Measurements from ENCODE around the gene BTBD16.

BTBD16 gene

DNA sequence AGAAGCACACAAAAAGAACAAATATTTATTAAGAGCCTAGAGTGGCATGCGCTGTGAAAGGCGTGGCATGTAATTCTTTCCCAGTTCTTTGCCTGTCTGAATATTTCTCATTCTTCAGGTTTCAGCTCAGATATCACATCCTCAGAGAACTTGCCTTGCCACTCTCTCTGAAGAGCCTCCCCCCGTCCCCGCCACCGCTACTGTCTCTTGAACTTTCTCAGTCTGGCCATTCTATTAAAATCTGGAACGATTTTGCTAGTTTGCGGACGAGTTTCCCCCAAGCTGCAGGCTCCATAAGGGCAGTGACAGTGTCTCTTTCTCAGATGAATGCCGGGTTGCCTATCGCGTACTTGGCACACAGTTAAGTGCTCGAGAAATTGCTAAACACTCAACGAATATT is 102.6 kb downstream of the BTBD16 start:
- no peak for DNase-seq (ENCODE audit: low read depth)

DNA sequence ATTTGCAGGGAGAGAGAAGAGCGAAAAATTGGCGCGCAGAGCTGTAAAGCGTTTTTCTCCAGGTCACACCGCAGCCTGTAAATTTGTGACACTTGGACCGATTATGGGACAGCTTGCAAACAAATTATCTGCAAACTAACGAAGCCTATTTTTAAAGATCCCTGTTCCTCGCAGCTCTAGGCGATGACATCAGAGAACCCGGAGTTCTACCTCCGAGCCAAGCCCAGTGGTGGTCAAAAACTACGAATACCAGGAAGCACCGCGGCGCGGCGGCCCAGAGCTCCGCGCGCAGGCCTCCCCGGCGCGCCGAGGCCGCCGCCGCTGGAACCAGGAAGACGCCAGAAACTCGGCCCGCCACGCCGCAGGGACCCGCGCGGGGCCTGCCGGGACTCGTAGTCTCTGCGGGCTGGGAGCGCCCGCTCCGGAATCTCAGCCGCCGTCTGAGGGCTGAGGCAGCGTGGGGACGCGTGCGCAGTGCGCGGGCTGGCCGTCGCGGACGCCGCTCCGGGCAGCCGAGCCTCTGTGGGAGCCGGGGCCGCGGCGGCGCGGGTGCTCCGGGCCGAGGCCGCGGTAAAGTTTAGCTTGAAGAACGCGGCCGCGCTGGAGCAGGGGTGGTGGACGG is 103.3 kb downstream of the BTBD16 start, which contains the start of gene PLEKHA1:
Gene PLEKHA1 (plus strand): TSS at position 472 of the 622 bp plus-strand sequence. CDS start 18,493 bp downstream, outside the sequence.
- peak; percentile 70 for DNase-seq (ENCODE audit: low read depth)

DNA sequence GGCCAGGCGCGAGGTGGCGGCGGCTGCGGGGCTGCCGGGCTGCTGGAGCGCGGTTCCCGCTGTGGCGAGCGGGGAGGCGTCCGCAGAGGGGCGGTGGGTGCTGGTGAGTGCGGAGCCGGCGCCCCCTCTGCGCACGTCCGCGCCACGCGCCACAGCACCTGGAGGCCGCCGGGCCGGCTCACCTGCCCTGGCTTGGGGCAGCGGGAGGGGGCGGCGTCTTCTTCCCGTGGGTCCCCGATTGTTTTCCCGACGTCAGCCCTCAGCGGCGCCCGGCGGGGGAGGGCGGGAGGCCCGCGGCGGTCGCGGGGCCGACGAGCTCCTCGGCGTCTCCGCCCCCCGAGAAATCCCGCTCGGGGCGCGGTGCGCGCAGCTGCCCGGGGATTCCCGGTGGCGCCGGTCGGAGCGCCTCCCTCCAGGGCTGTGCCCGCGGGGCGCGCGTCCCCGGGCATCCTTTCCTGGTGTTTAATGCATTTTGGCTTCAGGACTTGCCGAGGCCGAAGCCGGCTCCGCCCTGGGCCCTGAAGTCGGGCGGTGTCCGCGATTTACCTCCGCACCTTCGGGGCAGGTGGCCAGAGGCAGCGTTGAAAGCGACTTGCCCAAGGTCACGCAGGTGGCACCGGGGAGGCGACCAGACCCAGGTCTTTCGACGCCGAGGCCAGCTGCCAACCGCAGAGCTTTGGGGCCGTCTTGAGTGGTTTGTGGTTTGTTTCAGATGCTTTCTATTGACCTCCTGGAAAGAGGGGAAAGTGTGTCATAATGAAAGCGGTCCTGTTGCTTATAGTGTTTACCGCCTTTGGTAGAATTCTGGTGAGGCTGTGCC is 104.0 kb downstream of the BTBD16 start:
- peak; percentile 18 for DNase-seq (ENCODE audit: low read depth)

DNA sequence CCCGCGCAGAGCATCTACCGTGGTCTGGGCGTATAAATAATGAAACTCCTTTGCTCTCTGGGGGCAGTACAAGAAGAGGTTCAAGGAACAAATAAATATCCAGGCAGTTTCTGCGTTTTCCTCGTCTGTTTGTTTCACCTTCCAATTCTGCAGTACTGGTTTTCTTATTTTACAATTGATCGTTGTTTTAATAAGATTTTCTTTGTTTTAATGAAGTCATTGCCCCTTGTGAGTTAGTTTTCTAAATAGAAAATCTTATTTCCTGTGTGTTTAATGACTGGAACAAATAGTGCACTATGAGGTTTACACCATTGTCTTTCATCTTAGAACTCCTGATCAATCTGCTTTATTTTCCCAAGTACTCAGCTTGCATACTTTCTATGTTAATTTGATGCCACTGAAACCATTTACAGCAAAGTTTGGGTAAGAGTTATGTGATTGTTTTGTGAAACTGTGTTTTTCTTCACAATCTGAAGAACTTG is 104.6 kb downstream of the BTBD16 start:
- no peak for DNase-seq (ENCODE audit: low read depth)

DNA sequence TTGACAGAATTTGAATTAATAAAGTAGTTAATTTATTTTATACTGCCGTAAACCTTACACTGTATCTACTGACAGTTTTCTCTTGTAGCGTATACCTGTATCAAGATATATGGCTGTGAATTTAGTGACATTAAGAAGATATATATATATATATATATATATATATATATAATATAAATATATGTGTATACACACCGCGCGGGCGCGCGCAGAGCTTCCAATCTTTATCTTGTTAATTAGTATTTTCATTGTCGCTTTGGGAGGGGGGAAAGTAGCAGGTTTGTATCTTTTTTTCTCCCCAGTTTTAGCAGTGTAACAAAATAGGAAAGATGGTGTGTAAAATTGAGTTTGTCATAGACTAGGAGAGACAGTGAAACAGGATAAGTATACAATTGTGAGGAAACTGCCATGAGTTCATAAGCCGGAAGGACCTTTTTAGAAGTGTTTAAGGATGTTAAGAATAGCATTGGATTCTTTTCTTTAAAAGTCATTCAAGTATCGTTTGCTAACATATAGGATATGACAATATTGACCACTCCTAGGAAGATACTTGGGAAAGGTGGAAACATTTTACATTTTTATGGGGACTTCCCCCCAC is 105.4 kb downstream of the BTBD16 start:
- no peak for DNase-seq (ENCODE audit: low read depth)

DNA sequence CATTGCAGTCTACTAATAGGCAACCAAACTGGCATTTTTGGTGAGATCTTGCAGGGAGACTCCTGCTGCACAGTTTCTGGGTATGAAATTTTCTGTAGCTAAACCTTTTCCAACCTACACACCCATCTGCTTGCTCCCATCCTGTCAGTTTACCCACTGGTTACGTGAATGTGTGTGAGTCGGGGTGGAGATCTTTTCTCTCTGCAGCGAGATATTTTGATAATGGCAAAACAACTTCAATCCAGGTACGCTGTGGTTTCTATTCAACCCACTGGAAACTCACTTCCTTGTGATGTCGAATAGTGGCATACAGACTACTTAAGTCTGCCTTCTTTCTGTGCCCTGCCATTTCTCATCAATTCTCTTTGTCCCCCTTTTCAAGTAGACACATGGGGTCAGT is 107.9 kb downstream of the BTBD16 start:
- DNase-seq (ENCODE audit: low read depth), result no peak

DNA sequence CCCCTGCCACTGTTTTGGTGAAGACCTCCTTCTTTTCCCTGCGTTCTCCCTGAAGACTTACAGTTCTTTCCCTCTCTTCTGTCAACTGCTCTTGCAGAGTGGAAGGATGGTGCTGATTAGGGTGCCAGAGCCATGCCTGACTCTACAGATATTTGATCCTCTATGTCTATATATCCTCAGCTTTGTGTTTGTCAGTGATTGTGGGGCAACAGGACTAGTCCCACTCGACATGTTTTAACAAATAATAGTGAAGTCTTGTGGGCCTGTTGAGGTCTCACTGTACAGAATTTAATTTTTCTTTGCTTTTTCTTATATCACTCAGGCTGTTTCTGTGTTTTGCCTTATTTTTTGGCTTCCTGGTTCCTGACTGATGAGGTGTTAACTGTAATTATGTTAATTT is 108.4 kb downstream of the BTBD16 start:
- DNase-seq (ENCODE audit: low read depth), result no peak

DNA sequence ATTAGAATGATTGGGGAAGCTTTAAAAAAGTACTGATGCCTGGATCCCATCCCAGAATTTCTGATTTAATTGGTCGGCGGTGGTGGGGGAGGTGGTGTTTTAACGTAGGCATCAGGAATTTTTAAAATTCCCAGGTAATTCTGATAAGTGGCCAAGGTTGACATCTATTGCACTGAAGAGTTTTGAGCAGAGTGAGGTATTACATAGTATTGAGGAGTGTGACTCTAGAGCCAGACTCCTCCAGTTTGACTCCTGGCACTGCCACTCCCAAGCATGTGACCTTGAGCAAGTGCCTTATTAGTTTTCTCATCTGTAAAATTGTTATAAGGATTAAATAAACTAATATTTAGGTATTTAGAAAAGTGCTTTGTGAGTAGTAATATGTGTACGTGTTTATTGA is 109.6 kb downstream of the BTBD16 start:
- no peak for DNase-seq (ENCODE audit: low read depth)

DNA sequence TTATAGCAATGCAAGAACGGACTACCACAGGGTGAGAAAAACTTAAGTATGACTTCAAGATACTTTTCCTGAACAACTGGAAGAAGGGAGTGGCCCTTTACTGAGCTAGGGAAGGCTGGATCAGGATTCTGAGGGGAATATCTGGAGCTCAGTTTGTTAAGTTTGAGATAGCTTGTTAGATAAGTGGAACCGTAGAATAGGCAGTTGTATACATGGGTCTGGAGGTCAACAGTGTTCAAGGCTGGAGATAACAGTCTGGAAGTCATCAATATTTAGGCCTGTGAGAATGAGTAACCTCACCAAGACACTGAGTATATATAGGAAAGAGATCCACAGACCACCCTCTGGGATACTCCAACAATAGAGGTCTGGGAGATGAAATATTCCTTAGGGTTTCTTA is 110.6 kb downstream of the BTBD16 start:
- DNase-seq (ENCODE audit: low read depth), result no peak

DNA sequence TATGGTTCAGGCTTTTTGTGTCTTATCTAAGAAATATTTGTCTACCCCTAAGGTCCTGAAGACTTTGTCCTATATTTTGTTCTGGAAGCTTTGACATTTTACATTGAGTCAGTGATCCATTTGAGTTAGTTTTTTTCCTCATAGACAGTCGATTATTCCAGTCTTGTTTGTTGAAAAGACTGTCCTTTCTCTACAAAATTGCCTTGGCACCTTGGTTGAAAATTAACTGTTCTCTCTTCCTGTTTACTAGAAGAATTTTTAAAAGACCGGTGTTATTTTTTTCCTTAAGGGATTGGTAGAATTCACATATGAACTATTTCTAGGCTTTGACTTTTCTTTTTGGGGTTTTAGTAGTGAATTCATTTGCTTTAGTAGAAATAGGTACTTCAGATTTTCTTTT is 115.4 kb downstream of the BTBD16 start:
- no peak for DNase-seq (ENCODE audit: low read depth)

DNA sequence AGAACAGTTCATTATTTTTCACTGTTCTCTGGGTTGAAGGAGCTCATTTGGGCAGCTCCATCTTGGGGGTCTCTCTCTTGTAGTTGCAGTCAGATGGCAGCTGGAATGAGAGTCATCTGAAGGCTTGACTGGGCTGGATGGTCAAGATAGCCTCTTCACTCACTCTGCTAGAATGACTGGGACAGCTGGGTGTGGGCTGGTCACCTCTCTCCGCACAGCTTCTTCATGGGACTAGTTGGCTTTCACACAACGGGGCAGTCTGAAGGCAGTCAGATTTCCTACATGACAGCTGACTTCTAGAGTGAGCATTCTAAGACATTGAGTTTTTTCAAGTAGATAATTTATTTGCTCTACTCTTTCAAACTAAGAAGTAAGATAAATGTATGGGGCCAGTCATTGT is 116.5 kb downstream of the BTBD16 start:
- no peak for DNase-seq (ENCODE audit: low read depth)

All from HS-5 (cell line).